Loucy (cell line): ENCODE results near the gene PRSS50.

Experiments used
- H2AFZ ChIP-seq: fragments of 200-600 bp; sonication (generic); 2 replicates; pipeline ENCODE4 v1.6.0; 2016; ENCODE audit warnings: antibody characterized with exemption, mild to moderate bottlenecking, low read length, moderate library complexity
- H3F3A ChIP-seq: fragments of 200-600 bp; 2 replicates; pipeline ENCODE4 v1.6.0; 2016; ENCODE audit warnings: antibody characterized with exemption, low read depth, mild to moderate bottlenecking
- H3K27me3 ChIP-seq: fragments of 200-600 bp; sonication (generic); 2 replicates; pipeline ENCODE4 v1.6.1; 2014; ENCODE audit warnings: low read length, mild to moderate bottlenecking; ENCODE audit not compliant: insufficient read depth, poor library complexity, severe bottlenecking
- H3K36me3 ChIP-seq: fragments of 200-600 bp; sonication (generic); 2 replicates; pipeline ENCODE4 v1.6.1; 2016; ENCODE audit warnings: low read length; ENCODE audit not compliant: insufficient read depth
- H3K4me1 ChIP-seq: fragments of 200-600 bp; sonication (generic); 2 replicates; pipeline ENCODE4 v1.5.1; 2014; ENCODE audit warnings: low read length, mild to moderate bottlenecking; ENCODE audit not compliant: insufficient read depth, poor library complexity, severe bottlenecking
- H3K4me2 ChIP-seq: fragments of 200-600 bp; sonication (generic); 2 replicates; pipeline ENCODE4 v1.6.0; 2014; ENCODE audit warnings: antibody characterized with exemption, low read length, low read depth, mild to moderate bottlenecking; ENCODE audit not compliant: poor library complexity, severe bottlenecking
- H3K4me3 ChIP-seq: fragments of 200-600 bp; sonication (generic); 2 replicates; pipeline ENCODE4 v1.5.1; 2014; ENCODE audit warnings: low read length, mild to moderate bottlenecking, mixed read lengths; ENCODE audit not compliant: poor library complexity, severe bottlenecking
- H3K79me2 ChIP-seq: fragments of 200-600 bp; sonication (generic); 2 replicates; pipeline ENCODE4 v1.6.1; 2014; ENCODE audit warnings: low read length; ENCODE audit not compliant: insufficient read depth
- H3K9ac ChIP-seq: fragments of 200-600 bp; sonication (generic); 2 replicates; pipeline ENCODE4 v1.6.0; 2014; ENCODE audit warnings: mild to moderate bottlenecking, low read depth, low read length, moderate library complexity; ENCODE audit not compliant: poor library complexity, severe bottlenecking
- H3K9me2 ChIP-seq: fragments of 200-600 bp; sonication (generic); replicated peaks from 2 replicates; pipeline ENCODE4 v1.6.1; 2016; ENCODE audit warnings: low read depth, low read length, mixed read lengths
- H3K9me3 ChIP-seq: fragments of 200-600 bp; sonication (generic); 2 replicates; pipeline ENCODE4 v1.6.1; 2014; ENCODE audit warnings: mild to moderate bottlenecking, antibody characterized with exemption, low read length, low read depth; ENCODE audit not compliant: insufficient read depth
- H4K20me1 ChIP-seq: fragments of 200-600 bp; sonication (generic); 2 replicates; pipeline ENCODE4 v1.6.0; 2014; ENCODE audit warnings: antibody characterized with exemption, low read length, mild to moderate bottlenecking; ENCODE audit not compliant: insufficient read depth, poor library complexity, severe bottlenecking
- CTCF ChIP-seq: fragments of 200-600 bp; sonication (generic); conservative IDR thresholded peaks from 2 replicates; pipeline ENCODE4 v1.5.1; 2014; ENCODE audit warnings: mild to moderate bottlenecking, antibody characterized with exemption, low read length
- EZH2phosphoT487 ChIP-seq: fragments of 200-600 bp; IDR thresholded peaks from 2 replicates; pipeline ENCODE4 v1.6.1; 2018; ENCODE audit warnings: antibody characterized with exemption, mild to moderate bottlenecking, moderate library complexity, borderline replicate concordance

PRSS50 gene

GRCh38 chr3:46750555-46751038 lies 32.9 kb upstream of the PRSS50 start:
- H3K4me3 ChIP-seq = no peak overlapping the region
- H3K4me2 ChIP-seq = no peak overlapping the region
- no peak overlapping the region for H3K9ac ChIP-seq
- TF ChIP-seq CTCF (no peak), EZH2phosphoT487 (no peak)
- H2AFZ ChIP-seq = no peak overlapping the region
- H3K9me2 ChIP-seq = no peaks in the 10 kb centered on the region
- H3K79me2 ChIP-seq = no peaks in the 10 kb centered on the region
- H3K36me3 ChIP-seq = no peaks in the 10 kb centered on the region
- no peaks in the 10 kb centered on the region for H3K27me3 ChIP-seq
- no peaks in the 10 kb centered on the region for H3K4me1 ChIP-seq
- no peaks in the 10 kb centered on the region for H3K9me3 ChIP-seq
- H3F3A ChIP-seq = no peaks in the 10 kb centered on the region
- H4K20me1 ChIP-seq = no peaks in the 10 kb centered on the region

GRCh38 chr3:46749129-46749528 lies 31.5 kb upstream of the PRSS50 start:
- no peak overlapping the region for H3K9ac ChIP-seq
- H3F3A ChIP-seq = no peaks in the 10 kb centered on the region
- H2AFZ ChIP-seq = no peak overlapping the region

GRCh38 chr3:46748170-46748569 lies 30.5 kb upstream of the PRSS50 start:
- no peak for TF ChIP-seq EZH2phosphoT487
- TF ChIP-seq CTCF = no peak
- H3K79me2 ChIP-seq = no peaks in the 10 kb centered on the region

More at GRCh38 chr3:46749129-46749528, 31.5 kb upstream of the PRSS50 start:
- TF ChIP-seq CTCF (no peak), EZH2phosphoT487 (no peak)
- Histone ChIP-seq H3K4me2 (no peak overlapping the region), H4K20me1 (no peaks in the 10 kb centered on the region), H3K9me2 (no peaks in the 10 kb centered on the region), H3K79me2 (no peaks in the 10 kb centered on the region), H3K36me3 (no peaks in the 10 kb centered on the region), H3K4me3 (no peak overlapping the region), H3K9me3 (no peaks in the 10 kb centered on the region), H3K4me1 (no peaks in the 10 kb centered on the region), H3K27me3 (no peaks in the 10 kb centered on the region)

More at GRCh38 chr3:46748170-46748569, 30.5 kb upstream of the PRSS50 start:
- Histone ChIP-seq H4K20me1 (no peaks in the 10 kb centered on the region), H3K9me3 (no peaks in the 10 kb centered on the region), H3F3A (no peaks in the 10 kb centered on the region), H3K4me2 (no peak overlapping the region), H3K4me3 (no peak overlapping the region), H3K4me1 (no peaks in the 10 kb centered on the region), H3K36me3 (no peaks in the 10 kb centered on the region), H3K9me2 (no peaks in the 10 kb centered on the region), H3K27me3 (no peaks in the 10 kb centered on the region), H2AFZ (no peak overlapping the region), H3K9ac (no peak overlapping the region)
